Lung (tissue), 12 donors: Measurements from ENCODE around the gene EIF5. TPM values are rescaled to one million over a fixed set of nuclear protein-coding genes. Genes with fewer than 3 reads are reported as not detected.

Experiments
- ATAC-seq: fragments of 200-7000 bp; cut with Tn5 transposase; one replicate; pipeline ENCODE4 v1.9.1; 2020; ENCODE audit warnings: moderate number of reproducible peaks; ENCODE audit not compliant: insufficient read depth, low FRiP score
- DNase-seq, 3 donors: peaks; one replicate each; pipeline ENCODE4 v3.0.0-alpha.2; 2013 to 2017
- H3K27ac ChIP-seq, 2 donors: one replicate each; pipeline ENCODE4 v1.5.1; 2013; ENCODE audit warnings: mild to moderate bottlenecking in 2 of 2, moderate library complexity in 2 of 2, control low read depth in 1 of 2, inconsistent platforms in 1 of 2, low read depth in 1 of 2, low read length in 1 of 2
- H3K27me3 ChIP-seq, 3 donors: one replicate each; pipeline ENCODE4 v1.5.1; 2013; ENCODE audit warnings: low read length in 2 of 3; ENCODE audit not compliant: control insufficient read depth in 3 of 3, insufficient read depth in 3 of 3
- H3K36me3 ChIP-seq, 4 donors: one replicate each; pipeline ENCODE4 v1.5.1; 2013; ENCODE audit warnings: low read length in 4 of 4, mild to moderate bottlenecking in 1 of 4, moderate library complexity in 1 of 4; ENCODE audit not compliant: control insufficient read depth in 4 of 4, insufficient read depth in 4 of 4
- H3K4me1 ChIP-seq, 5 donors: one replicate each; pipeline ENCODE4 v1.5.1; 2013; ENCODE audit warnings: low read length in 5 of 5, mild to moderate bottlenecking in 2 of 5, moderate library complexity in 1 of 5; ENCODE audit not compliant: control insufficient read depth in 5 of 5, insufficient read depth in 5 of 5
- H3K4me3 ChIP-seq: one replicate; pipeline ENCODE4 v1.5.1; 2013; ENCODE audit warnings: mild to moderate bottlenecking, control low read depth, moderate library complexity
- H3K9ac ChIP-seq, 2 donors: one replicate each; pipeline ENCODE4 v1.5.1; 2013; ENCODE audit warnings: low read length in 2 of 2, control low read depth in 1 of 2; ENCODE audit not compliant: insufficient read depth in 1 of 2
- H3K9me3 ChIP-seq, 4 donors: one replicate each; pipeline ENCODE4 v1.5.1; 2013; ENCODE audit warnings: low read length in 3 of 4, mild to moderate bottlenecking in 1 of 4, moderate library complexity in 1 of 4; ENCODE audit not compliant: control insufficient read depth in 4 of 4, insufficient read depth in 3 of 4
- WGBS, 2 donors: extraction: QIAGEN DNeasy Blood & Tissue Kit; methylation state at CpG; one replicate each; pipeline ENCODE4 v1.1.7; 2013; 5-methylcytosine and 5-hydroxymethylcytosine counted together
- polyA plus RNA-seq, 2 donors: library from polyadenylated mRNA; stranded (reverse); fragments of 200-250 nt; gene quantifications; one replicate each; pipeline ENCODE4 v1.2.1, GENCODE V29; 2013
- total RNA-seq, 2 donors: library from RNA; depleted of rRNA in 1 of 2; stranded (reverse); fragments of >200 nt in 1 of 2; gene quantifications; one replicate each; pipeline ENCODE4 v1.2.1, GENCODE V29; 2014 to 2021
- TF ChIP-seq, protein P1 (sequence below): IDR thresholded peaks from 2 replicates; pipeline ENCODE4 v1.5.1; 2012; ENCODE audit warnings: mild to moderate bottlenecking; ENCODE audit errors: control extremely low read depth, extremely low read depth
- donor health status: control.
- donor health status: control.
- donor health status: Bipolar disorder and iron deficiency.
- donor health status: healthy.
- donor health status: DM: yes; HTN: yes; CAD: no.

Gene EIF5
- total and polyA plus RNA-seq, 4 donors = 50.4 to 255 (median 161) TPM

DNA sequence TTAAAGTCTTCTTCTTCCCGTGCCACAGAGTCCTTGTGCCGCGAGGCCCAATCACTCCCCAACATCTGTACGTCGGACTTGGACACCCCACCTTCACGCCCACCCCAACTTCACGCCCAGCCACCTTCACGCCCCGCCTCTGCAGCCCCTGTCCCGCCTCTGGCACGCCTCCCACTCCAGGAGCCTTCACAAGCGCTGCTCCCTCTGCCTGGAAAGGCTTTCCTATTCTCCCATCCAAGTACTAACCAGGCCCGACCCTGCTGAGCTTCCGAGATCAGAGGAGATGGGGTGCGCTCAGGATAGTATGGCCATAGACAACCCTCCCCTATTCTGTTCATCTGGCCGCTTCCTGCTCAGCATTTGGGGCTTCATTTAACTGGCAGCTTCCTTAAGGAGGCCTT, 17.3 kb upstream of the EIF5 start:
- H3K27me3 ChIP-seq = no peaks in the 10 kb centered on the region
- DNase-seq (no peak), ATAC-seq (no peak)
- H3K4me1 ChIP-seq = peaks cover 0 to 9% (median 0%) of the 10 kb centered on the region in 5 donors
- no peaks in the 10 kb centered on the region for H3K9me3 ChIP-seq
- H3K9ac ChIP-seq = no peak overlapping the region
- H3K27ac ChIP-seq = no peak overlapping the region
- 83 to 90% methylated on average over 16 of the region's 16 CpGs for WGBS, 2 donors
- no peaks in the 10 kb centered on the region for H3K36me3 ChIP-seq
- H3K4me3 ChIP-seq = no peak overlapping the region
- TF ChIP-seq, protein P1, sequence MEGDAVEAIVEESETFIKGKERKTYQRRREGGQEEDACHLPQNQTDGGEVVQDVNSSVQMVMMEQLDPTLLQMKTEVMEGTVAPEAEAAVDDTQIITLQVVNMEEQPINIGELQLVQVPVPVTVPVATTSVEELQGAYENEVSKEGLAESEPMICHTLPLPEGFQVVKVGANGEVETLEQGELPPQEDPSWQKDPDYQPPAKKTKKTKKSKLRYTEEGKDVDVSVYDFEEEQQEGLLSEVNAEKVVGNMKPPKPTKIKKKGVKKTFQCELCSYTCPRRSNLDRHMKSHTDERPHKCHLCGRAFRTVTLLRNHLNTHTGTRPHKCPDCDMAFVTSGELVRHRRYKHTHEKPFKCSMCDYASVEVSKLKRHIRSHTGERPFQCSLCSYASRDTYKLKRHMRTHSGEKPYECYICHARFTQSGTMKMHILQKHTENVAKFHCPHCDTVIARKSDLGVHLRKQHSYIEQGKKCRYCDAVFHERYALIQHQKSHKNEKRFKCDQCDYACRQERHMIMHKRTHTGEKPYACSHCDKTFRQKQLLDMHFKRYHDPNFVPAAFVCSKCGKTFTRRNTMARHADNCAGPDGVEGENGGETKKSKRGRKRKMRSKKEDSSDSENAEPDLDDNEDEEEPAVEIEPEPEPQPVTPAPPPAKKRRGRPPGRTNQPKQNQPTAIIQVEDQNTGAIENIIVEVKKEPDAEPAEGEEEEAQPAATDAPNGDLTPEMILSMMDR = no peak

DNA sequence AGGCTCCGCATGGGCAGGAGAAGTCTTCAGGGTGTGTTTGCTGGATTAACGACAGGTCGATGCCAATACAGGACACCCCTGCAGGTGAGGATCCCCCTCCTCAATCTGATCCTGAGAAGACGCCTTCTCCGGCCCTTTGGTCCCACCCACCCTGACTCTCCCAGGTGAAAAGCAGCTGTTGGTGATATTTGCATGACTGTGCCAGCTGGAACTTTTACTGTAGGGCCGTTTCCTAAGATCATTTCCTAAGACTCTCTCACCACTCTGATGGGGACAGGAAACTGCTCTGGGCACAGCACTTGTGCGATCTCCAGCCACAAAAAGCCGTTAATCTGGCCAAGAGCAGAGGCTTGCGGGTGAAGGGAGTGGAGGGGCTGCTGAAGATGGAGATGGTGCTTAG, 16.8 kb upstream of the EIF5 start:
- Histone ChIP-seq H3K27me3 (no peaks in the 10 kb centered on the region), H3K36me3 (no peaks in the 10 kb centered on the region), H3K4me1 (peaks cover 0 to 9% (median 0%) of the 10 kb centered on the region in 5 donors), H3K9me3 (no peaks in the 10 kb centered on the region), H3K9ac (no peak overlapping the region), H3K4me3 (no peak overlapping the region), H3K27ac (no peak overlapping the region)
- ATAC-seq = no peak
- WGBS, 2 donors = 25 to 39% methylated on average over 9 of the region's 9 CpGs
- DNase-seq = peak in 1 of 3 donors; percentile 24
- TF ChIP-seq, protein P1 = no peak

DNA sequence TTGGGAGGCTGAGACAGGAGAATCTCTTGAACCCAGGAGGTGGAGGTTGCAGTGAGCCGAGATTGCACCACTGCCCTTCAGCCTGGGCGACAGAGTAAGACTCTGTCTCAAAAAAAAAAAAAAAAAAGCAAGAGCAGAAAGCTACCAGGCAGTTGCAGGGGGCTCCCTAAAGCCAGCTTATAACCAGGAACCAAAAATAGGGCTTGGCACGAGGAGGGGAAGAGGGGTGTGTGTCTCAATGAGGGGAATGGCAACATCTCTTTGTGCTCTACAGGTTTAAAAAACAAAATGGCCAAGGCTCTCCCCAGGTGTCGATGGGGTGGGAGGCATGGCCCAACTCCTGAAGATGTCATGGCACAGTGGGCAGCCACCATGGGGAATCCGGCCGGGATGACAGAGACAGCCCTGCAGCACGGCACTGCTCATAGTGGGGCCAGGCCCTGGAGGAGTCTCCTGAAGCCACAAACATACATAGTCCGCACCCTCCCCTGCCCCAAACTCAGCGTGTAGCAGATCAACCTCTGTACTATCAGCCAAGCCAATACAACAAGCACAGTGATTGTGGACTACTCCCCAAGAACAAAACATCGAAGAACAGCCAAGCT, 16.0 kb upstream of the EIF5 start:
- Histone ChIP-seq H3K9ac (no peak overlapping the region), H3K4me3 (no peak overlapping the region), H3K36me3 (no peaks in the 10 kb centered on the region), H3K4me1 (peaks cover 0 to 9% (median 0%) of the 10 kb centered on the region in 5 donors), H3K27ac (no peak overlapping the region), H3K9me3 (no peaks in the 10 kb centered on the region), H3K27me3 (no peaks in the 10 kb centered on the region)
- TF ChIP-seq, protein P1 = no peak
- DNase-seq (no peak), ATAC-seq (no peak)
- WGBS, 2 donors = 69 to 83% methylated on average over 10 of the region's 10 CpGs
